HepG2 (cell line): ENCODE results near the gene CSNK1D. TPM values are rescaled to one million over a fixed set of nuclear protein-coding genes. Genes with fewer than 3 reads are reported as not detected.

Experiments
- SALL2 ChIP-seq: sonication (generic); formaldehyde crosslinking; IDR thresholded peaks from 2 replicates; pipeline ENCODE4 v1.8.1; 2023; ENCODE audit warnings: mild to moderate bottlenecking, missing genetic modification reagents, inconsistent platforms
- SP140L ChIP-seq: sonication (generic); formaldehyde crosslinking; IDR thresholded peaks from 2 replicates; pipeline ENCODE4 v1.4.0; 2020; ENCODE audit warnings: missing genetic modification reagents, borderline replicate concordance
- TBX2 ChIP-seq: sonication (generic); formaldehyde crosslinking; IDR thresholded peaks from 2 replicates; pipeline ENCODE4 v1.5.0; 2020; ENCODE audit warnings: missing genetic modification reagents, mild to moderate bottlenecking, borderline replicate concordance
- ZNF552 ChIP-seq: sonication (generic); formaldehyde crosslinking; IDR thresholded peaks from 2 replicates; pipeline ENCODE4 v1.9.0; 2022; ENCODE audit warnings: missing genetic modification reagents, mild to moderate bottlenecking, borderline replicate concordance
- ZNF616 ChIP-seq: sonication (generic); formaldehyde crosslinking; IDR thresholded peaks from 2 replicates; pipeline ENCODE4 v1.5.0; 2020; ENCODE audit warnings: low read depth, mild to moderate bottlenecking, missing genetic modification reagents
- polyA plus RNA-seq, 8 experiments: library from polyadenylated mRNA; depleted of rRNA in 3 of 8; stranded (reverse) in 7 of 8; unstranded in 1 of 8; fragments of >200 nt; fragmentation: Illumina TruSeq in 4 of 8; extraction: Trizol in 4 of 8; gene quantifications; 2 replicates each; pipeline versions ENCODE4 v1.2.1 to v1.2.3, GENCODE V29; 2011 to 2016; ENCODE audit warnings: low read depth in 4 of 8, missing spikeins in 1 of 8, mixed read lengths in 1 of 8; ENCODE audit not compliant: insufficient read depth in 1 of 8
- total RNA-seq, 5 experiments: library from RNA; depleted of rRNA; stranded (reverse); fragments of >200 nt; fragmentation: Illumina TruSeq; extraction: Trizol; gene quantifications; 2 replicates each; pipeline ENCODE4 v1.2.3, GENCODE V29; 2016; ENCODE audit warnings: low read depth in 1 of 5
- TF ChIP-seq, protein P1 (sequence below), 2 experiments: fragments of 450-650 bp in 1 of 2; sonication (generic) in 1 of 2; formaldehyde crosslinking; IDR thresholded peaks; 2 replicates each; pipeline versions ENCODE4 v1.5.0 to v1.8.0; 2020 to 2022; ENCODE audit warnings: mild to moderate bottlenecking in 1 of 2, missing genetic modification reagents in 1 of 2
- TF ChIP-seq, protein P2 (sequence below): sonication (generic); formaldehyde crosslinking; IDR thresholded peaks from 2 replicates; pipeline ENCODE4 v1.8.0; 2022; ENCODE audit warnings: mild to moderate bottlenecking, missing genetic modification reagents, borderline replicate concordance
- TF ChIP-seq, protein P3 (sequence below): sonication (generic); formaldehyde crosslinking; IDR thresholded peaks from 2 replicates; pipeline ENCODE4 v1.5.0; 2020; ENCODE audit warnings: mild to moderate bottlenecking, low read depth, missing genetic modification reagents, borderline replicate concordance
- TF ChIP-seq, protein P4 (sequence below): sonication (generic); formaldehyde crosslinking; IDR thresholded peaks from 2 replicates; pipeline ENCODE4 v1.4.0; 2020; ENCODE audit warnings: missing genetic modification reagents
- TF ChIP-seq, protein P5 (sequence below), 2 experiments: sonication (generic) in 1 of 2; formaldehyde crosslinking in 1 of 2; IDR thresholded peaks; 2 replicates each; pipeline versions ENCODE4 v1.6.1 to v1.9.0; 2014 to 2022; ENCODE audit warnings: antibody characterized with exemption in 1 of 2, borderline replicate concordance in 1 of 2, inconsistent platforms in 1 of 2, low read depth in 1 of 2, missing genetic modification reagents in 1 of 2
- TF ChIP-seq, protein P6 (sequence below): fragments of 450-650 bp; IDR thresholded peaks from 2 replicates; pipeline ENCODE4 v1.6.1; 2017

The CSNK1D gene
- total and polyA plus RNA-seq, 2 of the 13 experiments (the other 11 are each of a cell fraction or from before 2014, with no cell fraction given): 31.5 to 128 TPM

DNA sequence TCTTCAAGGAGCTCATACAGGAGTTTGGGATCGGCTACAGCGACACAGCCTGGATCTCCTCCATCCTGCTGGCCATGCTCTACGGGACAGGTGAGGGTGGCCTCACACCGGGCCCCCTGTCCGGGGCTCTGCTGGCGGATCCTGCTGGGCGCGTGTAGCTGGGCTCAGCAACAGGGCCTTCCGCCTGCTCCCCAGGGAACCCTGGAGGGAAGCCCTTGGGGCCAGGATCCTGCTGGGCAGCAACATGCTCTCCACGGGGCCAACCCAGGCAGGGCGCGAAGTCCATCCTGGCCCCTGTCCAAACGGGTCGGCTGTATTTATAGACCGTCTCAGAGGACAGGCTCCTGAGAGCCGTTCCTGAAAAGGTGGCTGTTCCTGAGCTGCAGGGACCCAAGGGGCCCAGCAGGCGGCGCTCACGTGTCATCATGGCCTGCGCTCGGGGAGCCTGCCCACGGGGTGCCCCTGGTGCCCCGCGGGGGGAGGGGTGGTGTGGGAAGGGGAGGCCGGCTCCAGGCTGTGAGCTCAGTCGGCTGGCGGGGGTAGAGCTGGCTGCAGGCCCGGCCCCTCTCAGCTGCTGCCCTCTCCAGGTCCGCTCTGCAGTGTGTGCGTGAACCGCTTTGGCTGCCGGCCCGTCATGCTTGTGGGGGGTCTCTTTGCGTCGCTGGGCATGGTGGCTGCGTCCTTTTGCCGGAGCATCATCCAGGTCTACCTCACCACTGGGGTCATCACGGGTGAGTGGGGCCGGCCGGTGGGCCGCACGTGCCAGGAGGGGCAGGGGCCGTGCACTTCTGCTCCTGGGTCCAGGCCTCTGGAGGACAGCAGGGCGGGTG is 37.1 kb downstream of the CSNK1D start (continued):
- TF ChIP-seq TBX2 (peak; percentile 81; the same call in 1 of the 2 replicates), ZNF552 (CRISPR knock-in tag) (peak; percentile 96), SP140L (peak; percentile 90; the same call in 1 of the 2 replicates), SALL2 (CRISPR knock-in tag) (peak; percentile 98), ZNF616 (CRISPR knock-in tag) (peak; percentile 93; the same call in 1 of the 2 replicates)
- TF ChIP-seq, protein P1, sequence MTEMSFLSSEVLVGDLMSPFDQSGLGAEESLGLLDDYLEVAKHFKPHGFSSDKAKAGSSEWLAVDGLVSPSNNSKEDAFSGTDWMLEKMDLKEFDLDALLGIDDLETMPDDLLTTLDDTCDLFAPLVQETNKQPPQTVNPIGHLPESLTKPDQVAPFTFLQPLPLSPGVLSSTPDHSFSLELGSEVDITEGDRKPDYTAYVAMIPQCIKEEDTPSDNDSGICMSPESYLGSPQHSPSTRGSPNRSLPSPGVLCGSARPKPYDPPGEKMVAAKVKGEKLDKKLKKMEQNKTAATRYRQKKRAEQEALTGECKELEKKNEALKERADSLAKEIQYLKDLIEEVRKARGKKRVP (CRISPR knock-in tag; IDR thresholded peaks at IDR 0.05): 0 out of 4 replicates have a peak, but pooled peaks of 1 of the 2 experiments have one; percentile 71
- TF ChIP-seq, protein P2, sequence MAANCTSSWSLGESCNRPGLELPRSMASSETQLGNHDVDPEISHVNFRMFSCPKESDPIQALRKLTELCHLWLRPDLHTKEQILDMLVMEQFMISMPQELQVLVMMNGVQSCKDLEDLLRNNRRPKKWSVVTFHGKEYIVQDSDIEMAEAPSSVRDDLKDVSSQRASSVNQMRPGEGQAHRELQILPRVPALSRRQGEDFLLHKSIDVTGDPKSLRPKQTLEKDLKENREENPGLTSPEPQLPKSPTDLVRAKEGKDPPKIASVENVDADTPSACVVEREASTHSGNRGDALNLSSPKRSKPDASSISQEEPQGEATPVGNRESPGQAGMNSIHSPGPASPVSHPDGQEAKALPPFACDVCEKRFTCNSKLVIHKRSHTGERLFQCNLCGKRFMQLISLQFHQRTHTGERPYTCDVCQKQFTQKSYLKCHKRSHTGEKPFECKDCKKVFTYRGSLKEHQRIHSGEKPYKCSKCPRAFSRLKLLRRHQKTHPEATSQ (CRISPR knock-in tag): peak; percentile 94
- TF ChIP-seq, protein P3, sequence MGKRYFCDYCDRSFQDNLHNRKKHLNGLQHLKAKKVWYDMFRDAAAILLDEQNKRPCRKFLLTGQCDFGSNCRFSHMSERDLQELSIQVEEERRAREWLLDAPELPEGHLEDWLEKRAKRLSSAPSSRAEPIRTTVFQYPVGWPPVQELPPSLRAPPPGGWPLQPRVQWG (CRISPR knock-in tag): peak; percentile 51; the same call in 1 of the 2 replicates
- TF ChIP-seq, protein P4, sequence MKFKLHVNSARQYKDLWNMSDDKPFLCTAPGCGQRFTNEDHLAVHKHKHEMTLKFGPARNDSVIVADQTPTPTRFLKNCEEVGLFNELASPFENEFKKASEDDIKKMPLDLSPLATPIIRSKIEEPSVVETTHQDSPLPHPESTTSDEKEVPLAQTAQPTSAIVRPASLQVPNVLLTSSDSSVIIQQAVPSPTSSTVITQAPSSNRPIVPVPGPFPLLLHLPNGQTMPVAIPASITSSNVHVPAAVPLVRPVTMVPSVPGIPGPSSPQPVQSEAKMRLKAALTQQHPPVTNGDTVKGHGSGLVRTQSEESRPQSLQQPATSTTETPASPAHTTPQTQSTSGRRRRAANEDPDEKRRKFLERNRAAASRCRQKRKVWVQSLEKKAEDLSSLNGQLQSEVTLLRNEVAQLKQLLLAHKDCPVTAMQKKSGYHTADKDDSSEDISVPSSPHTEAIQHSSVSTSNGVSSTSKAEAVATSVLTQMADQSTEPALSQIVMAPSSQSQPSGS (CRISPR knock-in tag): peak; percentile 92
- TF ChIP-seq, protein P5, sequence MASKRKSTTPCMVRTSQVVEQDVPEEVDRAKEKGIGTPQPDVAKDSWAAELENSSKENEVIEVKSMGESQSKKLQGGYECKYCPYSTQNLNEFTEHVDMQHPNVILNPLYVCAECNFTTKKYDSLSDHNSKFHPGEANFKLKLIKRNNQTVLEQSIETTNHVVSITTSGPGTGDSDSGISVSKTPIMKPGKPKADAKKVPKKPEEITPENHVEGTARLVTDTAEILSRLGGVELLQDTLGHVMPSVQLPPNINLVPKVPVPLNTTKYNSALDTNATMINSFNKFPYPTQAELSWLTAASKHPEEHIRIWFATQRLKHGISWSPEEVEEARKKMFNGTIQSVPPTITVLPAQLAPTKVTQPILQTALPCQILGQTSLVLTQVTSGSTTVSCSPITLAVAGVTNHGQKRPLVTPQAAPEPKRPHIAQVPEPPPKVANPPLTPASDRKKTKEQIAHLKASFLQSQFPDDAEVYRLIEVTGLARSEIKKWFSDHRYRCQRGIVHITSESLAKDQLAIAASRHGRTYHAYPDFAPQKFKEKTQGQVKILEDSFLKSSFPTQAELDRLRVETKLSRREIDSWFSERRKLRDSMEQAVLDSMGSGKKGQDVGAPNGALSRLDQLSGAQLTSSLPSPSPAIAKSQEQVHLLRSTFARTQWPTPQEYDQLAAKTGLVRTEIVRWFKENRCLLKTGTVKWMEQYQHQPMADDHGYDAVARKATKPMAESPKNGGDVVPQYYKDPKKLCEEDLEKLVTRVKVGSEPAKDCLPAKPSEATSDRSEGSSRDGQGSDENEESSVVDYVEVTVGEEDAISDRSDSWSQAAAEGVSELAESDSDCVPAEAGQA (IDR thresholded peaks at IDR 0.05; ENCODE audit: low read depth): peak; percentile 38; the same call in 1 of the 2 replicates
- TF ChIP-seq, protein P5 (CRISPR knock-in tag; IDR thresholded peaks at IDR 0.05; ENCODE audit: borderline replicate concordance): peak; percentile 88; the same call in 1 of the 2 replicates
- TF ChIP-seq, protein P6, sequence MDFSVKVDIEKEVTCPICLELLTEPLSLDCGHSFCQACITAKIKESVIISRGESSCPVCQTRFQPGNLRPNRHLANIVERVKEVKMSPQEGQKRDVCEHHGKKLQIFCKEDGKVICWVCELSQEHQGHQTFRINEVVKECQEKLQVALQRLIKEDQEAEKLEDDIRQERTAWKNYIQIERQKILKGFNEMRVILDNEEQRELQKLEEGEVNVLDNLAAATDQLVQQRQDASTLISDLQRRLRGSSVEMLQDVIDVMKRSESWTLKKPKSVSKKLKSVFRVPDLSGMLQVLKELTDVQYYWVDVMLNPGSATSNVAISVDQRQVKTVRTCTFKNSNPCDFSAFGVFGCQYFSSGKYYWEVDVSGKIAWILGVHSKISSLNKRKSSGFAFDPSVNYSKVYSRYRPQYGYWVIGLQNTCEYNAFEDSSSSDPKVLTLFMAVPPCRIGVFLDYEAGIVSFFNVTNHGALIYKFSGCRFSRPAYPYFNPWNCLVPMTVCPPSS: no peak
